HCT116 (cell line): ENCODE results near the gene ATP2B3.

Experiments
- CEBPB ChIP-seq: IDR thresholded peaks from 2 replicates; pipeline ENCODE4 v1.6.1; 2012; ENCODE audit warnings: low read depth
- CTCF ChIP-seq, 3 experiments: fragments of 200-600 bp in 1 of 3; sonication (generic) in 1 of 3; IDR thresholded peaks in 2 of 3; conservative IDR thresholded peaks in 1 of 3; 2 replicates each; pipeline ENCODE4 v1.5.1; 2012 to 2017; ENCODE audit warnings: low read depth in 2 of 3, low read length in 2 of 3, antibody characterized with exemption in 1 of 3, borderline replicate concordance in 1 of 3, control low read depth in 1 of 3, mild to moderate bottlenecking in 1 of 3, mixed read lengths in 1 of 3, mixed run types in 1 of 3, moderate library complexity in 1 of 3; ENCODE audit not compliant: insufficient read depth in 1 of 3
- EZH2 ChIP-seq: fragments of 200-600 bp; sonication (generic); IDR thresholded peaks from 2 replicates; pipeline ENCODE4 v1.6.1; 2017; ENCODE audit warnings: antibody characterized with exemption, mixed run types
- EZH2phosphoT487 ChIP-seq: fragments of 200-600 bp; IDR thresholded peaks from 2 replicates; pipeline ENCODE4 v1.6.1; 2018; ENCODE audit warnings: antibody characterized with exemption, borderline replicate concordance
- POLR2A ChIP-seq: IDR thresholded peaks from 2 replicates; pipeline ENCODE4 v1.7.0; 2011; ENCODE audit warnings: borderline replicate concordance; ENCODE audit not compliant: insufficient read depth, insufficient read length; ENCODE audit errors: extremely low read depth
- POLR2AphosphoS5 ChIP-seq: IDR thresholded peaks from 2 replicates; pipeline ENCODE4 v1.6.1; 2011; ENCODE audit warnings: mild to moderate bottlenecking, low read depth, low read length, moderate library complexity
- RAD21 ChIP-seq: IDR thresholded peaks from 2 replicates; pipeline ENCODE4 v1.6.1; 2012; ENCODE audit warnings: low read depth, mild to moderate bottlenecking
- REST ChIP-seq: IDR thresholded peaks from 2 replicates; pipeline ENCODE4 v1.6.1; 2012; ENCODE audit warnings: low read depth
- SIN3A ChIP-seq: IDR thresholded peaks from 2 replicates; pipeline ENCODE4 v1.6.1; 2012; ENCODE audit warnings: low read depth
- YY1 ChIP-seq: IDR thresholded peaks from 2 replicates; pipeline ENCODE4 v1.6.1; 2011; ENCODE audit warnings: low read length, low read depth, moderate library complexity, mild to moderate bottlenecking; ENCODE audit not compliant: insufficient replicate concordance; ENCODE audit errors: extremely low read depth
- ZBTB33 ChIP-seq: IDR thresholded peaks from 2 replicates; pipeline ENCODE4 v1.6.1; 2011; ENCODE audit warnings: mild to moderate bottlenecking, low read length, moderate library complexity; ENCODE audit not compliant: insufficient replicate concordance; ENCODE audit errors: extremely low read depth

DNA sequence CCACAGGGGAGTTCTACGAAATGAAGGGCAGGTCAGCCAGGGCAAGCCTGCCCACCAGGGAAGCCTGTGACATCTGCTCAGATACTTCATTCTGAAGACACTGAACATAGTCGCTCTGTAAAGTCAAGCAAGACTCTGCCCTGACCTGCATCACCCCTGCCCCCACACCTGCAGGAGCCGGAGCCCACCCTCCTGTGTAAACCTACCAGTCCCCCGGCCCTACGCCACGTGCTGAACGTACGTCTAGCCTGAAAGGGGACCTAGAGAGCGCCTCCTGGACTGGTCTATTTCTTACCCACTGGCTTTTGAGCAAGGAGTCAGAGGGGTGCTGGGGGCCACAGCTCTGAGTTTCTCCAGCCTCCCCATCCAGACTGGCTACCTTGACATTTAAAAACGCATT lies 69.9 kb downstream of the ATP2B3 start:
- TF ChIP-seq CTCF (IDR thresholded peaks at IDR 0.05 in 2 of 3, conservative IDR thresholded peaks at IDR 0.05 in 1 of 3; ENCODE audit: borderline replicate concordance in 1 of 3, insufficient read depth in 1 of 3, low read depth in 2 of 3, low read length in 2 of 3): no peak
- TF ChIP-seq CEBPB: no peak
- no peak for TF ChIP-seq ZBTB33
- TF ChIP-seq EZH2phosphoT487: no peak
- TF ChIP-seq RAD21: no peak
- TF ChIP-seq YY1: no peak
- no peak for TF ChIP-seq REST
- no peak for TF ChIP-seq EZH2
- no peak for TF ChIP-seq POLR2AphosphoS5
- no peak for TF ChIP-seq POLR2A
- no peak for TF ChIP-seq SIN3A
